B cell (primary cell): ENCODE measurements around the gene ATP8B2. TPM values are rescaled to one million over a fixed set of nuclear protein-coding genes. Genes with fewer than 3 reads are reported as not detected.
"Not testable (repeated sequence)": the region's sequence is repeated elsewhere in the genome, so short reads cannot be mapped to it uniquely, and the experiment has no call there.

ENCODE experiments used
- ATAC-seq: fragments of 200-7000 bp; cut with Tn5 transposase; one replicate; pipeline ENCODE4 v1.10.0; 2021; ENCODE audit warnings: low read depth, mild to moderate bottlenecking, moderate number of reproducible peaks, moderate library complexity
- CTCF ChIA-PET: fragments of 350-600 bp; sonication (Branson Sonifier 250); formaldehyde crosslinking; loops from one replicate; lab custom pipeline; 2021; ENCODE audit warnings: antibody characterized with exemption, inconsistent platforms; lab: Charles Lee
- POLR2A ChIA-PET: fragments of 350-600 bp; sonication (Branson Sonifier 250); formaldehyde crosslinking; loops from one replicate; lab custom pipeline; 2021; ENCODE audit warnings: antibody characterized with exemption; lab: Charles Lee
- DNase-seq: peaks from one replicate; pipeline ENCODE4 v3.0.0; 2013
- H2AFZ ChIP-seq: 2 replicates; pipeline ENCODE4 v1.6.1; 2012; ENCODE audit warnings: mild to moderate bottlenecking, low read depth, low read length; ENCODE audit not compliant: insufficient read depth, poor library complexity, severe bottlenecking
- H3K27ac ChIP-seq, 2 donors: 1 replicate in 1 of 2; 2 replicates in 1 of 2; pipeline ENCODE4 v1.5.1; 2012 to 2013; ENCODE audit warnings: low read length in 2 of 2, mild to moderate bottlenecking in 2 of 2, moderate library complexity in 1 of 2
- H3K27me3 ChIP-seq, 4 experiments: fragments of 200-600 bp in 1 of 4; sonication (generic) in 1 of 4; replicated peaks in 1 of 4; 1 replicate in 2 of 4; 2 replicates in 2 of 4; pipeline versions ENCODE4 v1.6.1 to v1.7.0; 2013 to 2016; ENCODE audit warnings: low read length in 3 of 4, mild to moderate bottlenecking in 2 of 4, mixed read lengths in 1 of 4, moderate library complexity in 1 of 4; ENCODE audit not compliant: insufficient read depth in 4 of 4, control insufficient read depth in 3 of 4; ENCODE audit errors: control extremely low read depth in 1 of 4
- H3K36me3 ChIP-seq, 2 experiments: replicated peaks in 1 of 2; 1 replicate in 1 of 2; 2 replicates in 1 of 2; pipeline versions ENCODE4 v1.6.1 to v1.7.1; 2013; ENCODE audit warnings: low read length in 1 of 2; ENCODE audit not compliant: insufficient read depth in 2 of 2, control insufficient read depth in 1 of 2; ENCODE audit errors: control extremely low read depth in 1 of 2, extremely low read depth in 1 of 2
- H3K4me1 ChIP-seq, 2 donors: fragments of 200-600 bp in 1 of 2; sonication (generic) in 1 of 2; 1 replicate in 1 of 2; 2 replicates in 1 of 2; pipeline versions ENCODE4 v1.5.1 to v1.6.1; 2013 to 2017; ENCODE audit warnings: low read length in 2 of 2; ENCODE audit not compliant: control insufficient read depth in 2 of 2, insufficient read depth in 2 of 2
- H3K4me2 ChIP-seq: replicated peaks from 2 replicates; pipeline ENCODE3; 2012; ENCODE audit warnings: mild to moderate bottlenecking, low read depth, low read length; ENCODE audit not compliant: poor library complexity, severe bottlenecking
- H3K4me3 ChIP-seq, 5 experiments: fragments of 200-600 bp in 1 of 5; sonication (generic) in 1 of 5; 1 replicate in 3 of 5; 2 replicates in 2 of 5; pipeline versions ENCODE4 v1.5.1 to v1.7.0; 2011 to 2016; ENCODE audit warnings: low read length in 4 of 5, mild to moderate bottlenecking in 4 of 5, low read depth in 2 of 5, control low read depth in 1 of 5, moderate library complexity in 1 of 5; ENCODE audit not compliant: insufficient read depth in 1 of 5; ENCODE audit errors: control extremely low read depth in 1 of 5, extremely low read depth in 1 of 5
- H3K79me2 ChIP-seq: fragments of 200-600 bp; sonication (generic); one replicate; pipeline ENCODE4 v1.6.0; 2016; ENCODE audit warnings: low read length; ENCODE audit not compliant: control insufficient read depth, insufficient read depth
- H3K9ac ChIP-seq: fragments of 200-600 bp; sonication (generic); 2 replicates; pipeline ENCODE4 v1.6.1; 2017; ENCODE audit warnings: mild to moderate bottlenecking, low read length, moderate library complexity
- H3K9me3 ChIP-seq, 3 donors: one replicate each; pipeline versions ENCODE4 v1.6.1 to v1.7.1; 2013; ENCODE audit warnings: low read length in 2 of 3; ENCODE audit not compliant: control insufficient read depth in 2 of 3, insufficient read depth in 1 of 3; ENCODE audit errors: control extremely low read depth in 1 of 3
- H4K20me1 ChIP-seq: 2 replicates; pipeline ENCODE4 v1.6.0; 2012; ENCODE audit warnings: mild to moderate bottlenecking, low read length; ENCODE audit not compliant: insufficient read depth, control insufficient read depth, poor library complexity, severe bottlenecking
- H3K27ac Mint-ChIP-seq: one replicate; pipeline ENCODE4 v1.8.0; 2021; ENCODE audit warnings: mixed read lengths
- H3K27me3 Mint-ChIP-seq: one replicate; pipeline ENCODE4 v1.8.0; 2021; ENCODE audit warnings: mixed read lengths
- H3K4me1 Mint-ChIP-seq: one replicate; pipeline ENCODE4 v1.8.0; 2021; ENCODE audit warnings: mixed read lengths
- H3K4me3 Mint-ChIP-seq: one replicate; pipeline ENCODE4 v1.8.0; 2021; ENCODE audit warnings: mixed read lengths
- H3K9me3 Mint-ChIP-seq: one replicate; pipeline ENCODE4 v1.8.0; 2022; ENCODE audit warnings: mixed read lengths; ENCODE audit not compliant: insufficient read depth
- EZH2 ChIP-seq: IDR thresholded peaks from 2 replicates; pipeline ENCODE4 v1.6.1; 2012; ENCODE audit warnings: borderline replicate concordance, low read depth, mild to moderate bottlenecking, moderate library complexity, low read length; ENCODE audit not compliant: insufficient read depth, poor library complexity, severe bottlenecking
- WGBS: methylation state at CpG from one replicate; pipeline ENCODE4 v1.1.5; 2013; ENCODE audit warnings: missing lambda C conversion rate; ENCODE audit not compliant: insufficient coverage; 5-methylcytosine and 5-hydroxymethylcytosine counted together
- intact Hi-C: fragments of 100-400 bp; cut with micrococcal nuclease; formaldehyde crosslinking; loops from one replicate; pipeline ENCODE4 v1.10.0; 2022
- polyA plus RNA-seq: library from polyadenylated mRNA; depleted of rRNA; stranded (reverse); fragments of >200 nt; gene quantifications from 2 replicates; pipeline ENCODE4 v1.2.3, GENCODE V29; 2012
- total RNA-seq, 2 donors: library from RNA; stranded (reverse); fragments of 120-200 nt in 1 of 2; gene quantifications; 1 replicate in 1 of 2; 2 replicates in 1 of 2; pipeline versions ENCODE4 v1.2.3 to v1.2.4, GENCODE V29; 2013 to 2022
- TF ChIP-seq, protein P1 (sequence below): fragments of 200-600 bp; IDR thresholded peaks from one replicate; pipeline ENCODE4 v1.8.0; 2022; ENCODE audit warnings: antibody characterized with exemption, mild to moderate bottlenecking

The ATP8B2 gene
- total and polyA plus RNA-seq, 2 donors (not counting 1 experiment from before 2014, with no cell fraction given), result 31.1 to 50.2 TPM

GRCh38 chr1:154320882-154321608 lies 4.3 kb upstream of the ATP8B2 start, which contains the start of gene AQP10:
Gene AQP10, plus strand, starts transcription at chr1:154321093. Its CDS starts 63 bp downstream, at chr1:154321156.
- H3K4me1 Mint-ChIP-seq, result peaks cover 7% of the 10 kb centered on the region
- no peak for ATAC-seq
- intact Hi-C loops, result loop anchor here (5.0 to 10.0 kb wide), 2 partner anchors 84 to 226 kb away; partner anchors contain the start of gene IL6R
- Histone ChIP-seq H3K27ac (no peak within 1 kb of the TSS), H3K36me3 (no peaks in the 10 kb centered on the region), H2AFZ (no peak within 1 kb of the TSS), H3K4me3 (no peak within 1 kb of the TSS), H3K9ac (no peak within 1 kb of the TSS), H3K79me2 (no peaks in the 10 kb centered on the region), H3K27me3 (peaks cover 0 to 20% (median 5%) of the 10 kb centered on the region in 4 experiments), H3K4me1 (peaks cover 2 to 11% of the 10 kb centered on the region in 2 donors), H3K9me3 (peaks cover 3 to 12% (median 5%) of the 10 kb centered on the region in 3 donors), H4K20me1 (no peaks in the 10 kb centered on the region), H3K4me2 (no peak within 1 kb of the TSS)
- no peak within 1 kb of the TSS for H3K4me3 Mint-ChIP-seq
- no CpG with 5 or more reads among the region's 9 CpGs for WGBS
- ChIA-PET POLR2A (no interaction called here), CTCF (interaction anchor here (8.8 kb wide), 1 partner anchor 14 kb away, joined by 148 read pairs; no protein-coding TSS in a partner anchor)
- H3K27ac Mint-ChIP-seq, result no peak within 1 kb of the TSS
- no peak for DNase-seq
- peaks cover 24% of the 10 kb centered on the region for H3K27me3 Mint-ChIP-seq
- H3K9me3 Mint-ChIP-seq, result no peaks in the 10 kb centered on the region
- no peak for TF ChIP-seq EZH2
- TF ChIP-seq, protein P1, sequence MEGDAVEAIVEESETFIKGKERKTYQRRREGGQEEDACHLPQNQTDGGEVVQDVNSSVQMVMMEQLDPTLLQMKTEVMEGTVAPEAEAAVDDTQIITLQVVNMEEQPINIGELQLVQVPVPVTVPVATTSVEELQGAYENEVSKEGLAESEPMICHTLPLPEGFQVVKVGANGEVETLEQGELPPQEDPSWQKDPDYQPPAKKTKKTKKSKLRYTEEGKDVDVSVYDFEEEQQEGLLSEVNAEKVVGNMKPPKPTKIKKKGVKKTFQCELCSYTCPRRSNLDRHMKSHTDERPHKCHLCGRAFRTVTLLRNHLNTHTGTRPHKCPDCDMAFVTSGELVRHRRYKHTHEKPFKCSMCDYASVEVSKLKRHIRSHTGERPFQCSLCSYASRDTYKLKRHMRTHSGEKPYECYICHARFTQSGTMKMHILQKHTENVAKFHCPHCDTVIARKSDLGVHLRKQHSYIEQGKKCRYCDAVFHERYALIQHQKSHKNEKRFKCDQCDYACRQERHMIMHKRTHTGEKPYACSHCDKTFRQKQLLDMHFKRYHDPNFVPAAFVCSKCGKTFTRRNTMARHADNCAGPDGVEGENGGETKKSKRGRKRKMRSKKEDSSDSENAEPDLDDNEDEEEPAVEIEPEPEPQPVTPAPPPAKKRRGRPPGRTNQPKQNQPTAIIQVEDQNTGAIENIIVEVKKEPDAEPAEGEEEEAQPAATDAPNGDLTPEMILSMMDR, result no peak

- H3K4me2 ChIP-seq, H4K20me1 ChIP-seq, H2AFZ ChIP-seq, H3K9me3 ChIP-seq, H3K79me2 ChIP-seq, H3K4me3 ChIP-seq, DNase-seq, H3K9ac ChIP-seq, H3K36me3 ChIP-seq, POLR2A ChIA-PET, H3K27ac Mint-ChIP-seq, H3K27ac ChIP-seq, H3K9me3 Mint-ChIP-seq, ATAC-seq, H3K4me3 Mint-ChIP-seq: not testable (repeated sequence)
- Histone ChIP-seq H3K27me3 (peaks cover 0 to 18% (median 5%) of the 10 kb centered on the region in 4 experiments), H3K4me1 (peaks cover 7 to 17% of the 10 kb centered on the region in 2 donors)
- Mint-ChIP-seq H3K4me1 (peaks cover 13% of the 10 kb centered on the region), H3K27me3 (peaks cover 24% of the 10 kb centered on the region)
- CTCF ChIA-PET, result interaction anchor here (8.8 kb wide), 1 partner anchor 14 kb away, joined by 148 read pairs; no protein-coding TSS in a partner anchor
- intact Hi-C loops, result loop anchor here (5.0 to 10.0 kb wide), 2 partner anchors 83 to 226 kb away; partner anchors contain the start of gene IL6R
These were observed 3.8 kb upstream of the ATP8B2 start for GRCh38 chr1:154321609-154321934.
